HuH-7.5 (cell line): ENCODE results near the gene EIF4G1.

Source experiments
- DNase-seq: peaks from one replicate; pipeline ENCODE4 v3.0.0; 2011; ENCODE audit warnings: low spot score

The EIF4G1 gene

GRCh38 chr3:184352149-184352785 is 37.9 kb downstream of the EIF4G1 start:
- no peak for DNase-seq

GRCh38 chr3:184352897-184353545 is 38.6 kb downstream of the EIF4G1 start:
- DNase-seq = no peak

GRCh38 chr3:184353546-184353941 is 39.1 kb downstream of the EIF4G1 start:
- DNase-seq = no peak

DNA sequence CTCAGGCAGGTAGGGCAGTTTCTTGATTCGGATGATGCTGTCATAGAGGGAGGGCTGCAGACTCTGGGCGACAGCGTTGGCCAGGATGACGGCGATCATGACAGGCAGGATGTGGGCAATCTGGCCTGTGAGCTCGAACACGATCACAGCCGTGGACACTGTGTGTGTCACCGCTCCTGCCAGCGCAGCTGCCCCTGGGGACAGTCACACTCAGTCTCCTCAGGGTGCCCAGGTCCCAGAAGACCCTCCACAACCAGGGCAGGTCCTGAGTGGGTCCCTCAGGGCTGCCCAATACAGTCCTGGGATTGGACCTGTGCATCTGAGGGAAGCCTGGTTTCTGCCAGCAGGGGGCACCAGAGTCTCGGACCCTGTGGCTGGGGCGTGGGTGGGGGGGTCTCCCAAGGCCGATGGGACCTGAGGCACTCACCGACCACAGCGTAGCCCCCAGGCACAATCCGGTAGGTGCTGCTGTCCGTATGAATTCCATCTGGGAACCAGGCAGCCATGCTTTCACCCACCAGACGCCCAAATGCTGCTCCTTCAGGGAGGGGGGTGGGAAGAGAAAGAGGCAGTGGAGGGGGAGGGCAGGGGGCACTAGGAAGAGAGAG is 39.8 kb downstream of the EIF4G1 start:
- peak; percentile 64 for DNase-seq

- no peak for DNase-seq
These were observed 40.3 kb downstream of the EIF4G1 start for GRCh38 chr3:184354754-184355153.

GRCh38 chr3:184355261-184356040 is 41.0 kb downstream of the EIF4G1 start:
- DNase-seq = no peak

- DNase-seq = no peak
These were observed 43.1 kb downstream of the EIF4G1 start for GRCh38 chr3:184357248-184358123.

DNA sequence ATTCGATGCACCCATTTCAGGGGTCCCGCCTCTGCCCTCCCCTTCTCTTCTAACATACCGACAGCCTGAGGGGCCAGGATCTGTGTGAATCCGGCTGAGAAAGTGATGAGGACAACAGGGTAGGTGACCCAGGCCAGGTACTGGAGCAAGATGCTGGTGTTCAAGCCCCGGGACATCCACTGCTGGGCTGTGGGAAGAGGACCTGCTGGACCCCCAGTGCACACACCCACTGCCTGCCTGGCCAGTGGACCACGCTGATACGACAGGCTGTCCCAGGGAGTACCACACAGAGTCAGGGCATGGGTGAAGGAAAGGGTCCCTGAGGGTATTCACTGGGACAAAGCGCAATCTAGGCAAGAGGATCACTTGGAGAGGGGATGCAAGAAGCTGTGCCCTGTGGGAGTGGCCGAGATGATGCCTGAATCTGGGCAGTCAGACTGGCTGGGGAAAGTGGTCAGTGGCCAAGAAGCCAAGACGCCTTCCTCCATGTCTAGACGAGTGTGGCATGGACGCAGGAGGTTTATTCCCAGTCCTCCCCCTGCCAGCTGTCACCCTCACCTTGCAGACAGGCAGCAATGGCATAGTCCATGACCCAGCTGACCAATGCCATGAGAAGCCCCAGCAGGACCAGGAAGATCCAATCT is 43.8 kb downstream of the EIF4G1 start:
- no peak for DNase-seq

GRCh38 chr3:184358921-184359350 is 44.5 kb downstream of the EIF4G1 start:
- no peak for DNase-seq

GRCh38 chr3:184359610-184360009 is 45.2 kb downstream of the EIF4G1 start:
- DNase-seq = no peak

DNA sequence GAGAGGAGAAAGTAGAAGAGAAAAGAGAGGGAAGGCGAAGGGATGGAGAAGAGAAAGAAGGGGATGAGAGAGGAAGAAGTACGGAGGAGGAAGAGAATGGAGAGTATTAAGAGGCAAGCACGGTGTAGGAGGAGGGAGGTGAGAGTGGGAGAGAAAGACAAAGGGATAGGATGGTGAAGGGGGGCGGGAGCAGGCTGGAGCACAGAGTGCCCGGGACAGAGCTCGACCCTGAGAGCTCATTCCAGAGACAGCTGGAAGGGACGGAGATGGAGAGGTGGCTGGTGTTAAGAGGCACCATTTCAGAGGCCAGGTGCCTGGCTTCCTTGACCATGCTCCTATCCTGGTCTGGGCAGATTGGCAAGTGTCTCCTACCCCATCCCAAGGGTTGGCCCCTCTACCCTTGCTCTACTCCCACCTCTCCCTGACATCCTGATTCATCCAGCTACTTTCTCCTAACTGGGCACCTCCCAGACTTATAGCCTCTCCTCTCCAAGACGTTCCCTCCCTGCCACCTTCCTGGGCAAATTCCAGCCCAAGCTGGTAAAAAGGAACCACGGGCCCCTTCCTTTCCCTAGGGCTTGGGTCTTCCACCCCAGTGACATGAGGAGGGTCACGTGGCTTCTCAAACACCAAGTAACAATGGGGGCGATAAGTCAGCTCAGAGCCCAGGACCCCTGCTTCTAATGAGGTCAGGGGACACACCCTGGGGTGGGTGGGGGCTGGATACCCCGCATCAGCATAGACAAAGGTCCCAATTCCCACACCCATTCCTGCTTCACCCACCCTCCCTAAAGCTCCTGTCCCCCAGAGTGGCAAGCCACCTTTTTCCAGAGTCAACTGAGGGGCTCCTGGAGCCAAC is 45.9 kb downstream of the EIF4G1 start:
- DNase-seq = no peak

- DNase-seq = no peak
These were observed 46.6 kb downstream of the EIF4G1 start for GRCh38 chr3:184360929-184361531.

DNA sequence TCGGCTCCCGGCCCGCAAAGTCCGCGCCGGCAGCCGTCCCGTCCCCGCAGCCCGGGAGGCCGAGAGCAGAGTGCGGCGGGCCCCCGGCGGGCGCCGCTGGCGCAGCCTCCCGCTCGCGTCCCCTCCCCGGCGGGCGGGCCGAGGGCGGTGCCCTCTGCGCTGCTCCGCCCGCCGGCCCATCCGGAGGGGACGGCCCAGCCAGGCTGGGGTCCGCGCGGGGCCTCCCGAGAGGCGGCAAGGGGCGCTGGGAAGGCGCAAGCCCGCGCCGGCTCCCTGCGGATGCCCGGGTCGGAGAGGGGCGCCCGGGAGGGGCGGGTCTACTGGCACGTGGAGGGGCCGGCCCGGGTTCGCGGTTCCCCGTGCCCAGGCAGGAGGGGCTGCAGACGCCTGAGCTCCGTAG is 47.1 kb downstream of the EIF4G1 start, which contains the start of the genes CLCN2 and POLR2H:
TSS of gene CLCN2 (minus strand) at position 74 of the 400 bp plus-strand sequence. CDS start 126 bp downstream, outside the sequence.
TSS of gene POLR2H (plus strand) at position 179 of the 400 bp plus-strand sequence. CDS start 1,783 bp downstream, outside the sequence.
- peak; percentile 60 for DNase-seq

DNA sequence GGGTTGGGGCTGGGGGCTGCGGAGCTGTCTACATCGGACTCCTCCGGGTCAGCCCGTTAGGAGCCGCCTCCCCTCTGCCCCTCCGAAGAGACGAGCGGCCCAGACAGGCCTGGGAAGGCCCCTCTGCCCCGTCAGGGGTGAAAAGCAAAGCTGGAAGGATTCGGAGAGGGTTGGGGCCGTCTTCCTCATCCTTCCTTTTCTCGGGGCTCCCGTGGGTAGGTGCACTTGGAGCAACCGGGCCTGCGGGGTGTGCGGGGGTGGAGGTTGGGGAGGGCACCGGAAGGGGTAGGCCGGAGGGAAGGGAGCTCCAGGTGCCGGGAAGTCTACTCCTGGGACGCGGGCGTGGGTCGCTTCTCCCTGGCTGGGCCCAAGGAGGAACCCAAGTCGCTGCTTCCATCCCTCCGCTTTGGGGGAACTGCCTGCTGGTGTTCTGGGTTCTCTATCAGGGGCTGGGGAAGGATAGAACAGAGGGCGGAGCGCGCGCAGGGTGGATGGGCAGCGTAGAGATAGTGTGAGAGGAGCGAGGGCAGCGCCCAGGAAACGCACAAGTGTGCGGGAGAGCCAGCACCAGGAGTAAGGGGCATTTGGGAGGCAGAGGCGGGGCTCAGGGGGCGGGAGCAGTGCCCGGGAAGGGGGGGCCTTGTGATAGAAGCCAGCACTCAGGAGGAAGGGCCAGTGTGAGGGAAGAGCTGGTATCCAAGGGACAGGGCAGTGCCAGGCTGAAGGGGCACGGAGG is 47.7 kb downstream of the EIF4G1 start:
- no peak for DNase-seq

DNA sequence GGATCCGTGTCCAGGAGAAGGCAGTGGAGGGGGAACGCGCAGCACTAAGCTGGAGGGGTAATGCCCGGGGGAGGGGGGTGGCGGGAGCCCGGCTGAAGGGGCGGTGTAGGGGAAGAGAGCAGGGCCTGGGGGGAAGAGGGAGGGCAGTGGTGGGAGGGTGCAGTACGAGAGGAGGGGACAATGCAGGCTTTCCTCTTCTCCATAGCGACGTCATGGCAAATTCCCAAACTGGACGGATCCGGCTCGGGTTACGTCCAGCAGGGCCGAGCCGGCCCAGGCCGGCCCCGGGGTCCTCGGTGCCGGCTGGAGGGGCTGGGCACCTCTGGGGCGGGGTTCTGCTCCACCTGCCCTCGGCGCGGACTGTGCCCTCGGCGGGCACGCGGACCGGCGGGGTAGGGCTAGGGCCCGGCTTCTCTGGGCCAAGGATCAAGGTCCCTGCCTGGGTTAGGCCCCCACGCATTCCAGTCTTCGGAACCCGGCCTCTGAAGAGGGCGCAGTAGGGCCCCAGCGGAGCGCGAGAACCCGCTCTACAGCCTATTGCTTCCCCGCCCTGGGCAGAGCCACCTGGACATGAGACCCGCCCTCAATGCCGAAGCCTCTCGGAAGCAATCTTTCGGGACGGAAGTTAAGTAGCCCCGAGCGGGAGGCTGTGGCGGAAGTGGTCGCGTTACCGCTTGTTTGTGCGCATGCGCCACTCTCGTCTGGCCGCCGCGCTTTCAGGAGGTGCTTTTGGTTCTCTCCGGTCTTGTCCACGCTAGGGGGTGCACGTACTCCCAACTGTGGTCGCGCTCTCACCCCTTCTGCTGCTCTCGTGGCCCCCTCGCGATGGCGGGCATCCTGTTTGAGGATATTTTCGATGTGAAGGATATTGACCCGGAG is 48.5 kb downstream of the EIF4G1 start:
- peak; percentile 90 for DNase-seq

GRCh38 chr3:184366619-184367289 is 52.3 kb downstream of the EIF4G1 start:
- no peak for DNase-seq

- no peak for DNase-seq
These were observed 53.7 kb downstream of the EIF4G1 start for GRCh38 chr3:184368116-184368515.
